MV-4-11 (cell line): ENCODE results near the gene PGA5.
"Not testable (repeated sequence)": the region's sequence is repeated elsewhere in the genome, so short reads cannot be mapped to it uniquely, and the experiment has no call there.

Experiments
- DNase-seq: peaks from one replicate; lab custom pipeline; 2025; lab: John Stamatoyannopoulos, UW

Gene PGA5

GRCh38 chr11:61226457-61227137 lies 14.4 kb upstream of the PGA5 start:
- not testable (repeated sequence) for DNase-seq

GRCh38 chr11:61229458-61229857 lies 11.5 kb upstream of the PGA5 start:
- DNase-seq: not testable (repeated sequence)

GRCh38 chr11:61231033-61231432 lies 9.9 kb upstream of the PGA5 start:
- not testable (repeated sequence) for DNase-seq

GRCh38 chr11:61231585-61231984 lies 9.4 kb upstream of the PGA5 start:
- not testable (repeated sequence) for DNase-seq

GRCh38 chr11:61232548-61233145 lies 8.3 kb upstream of the PGA5 start:
- DNase-seq: not testable (repeated sequence)

GRCh38 chr11:61237130-61237529 lies 3.8 kb upstream of the PGA5 start:
- DNase-seq: not testable (repeated sequence)

- DNase-seq: not testable (repeated sequence)
These were observed 687 bp upstream of the PGA5 start for GRCh38 chr11:61240288-61240687.

GRCh38 chr11:61241526-61241925 lies 551 bp downstream of the PGA5 start:
- not testable (repeated sequence) for DNase-seq

GRCh38 chr11:61245284-61245964 lies 4.4 kb downstream of the PGA5 start:
- DNase-seq: not testable (repeated sequence)

GRCh38 chr11:61248071-61248470 lies 7.1 kb downstream of the PGA5 start:
- DNase-seq: not testable (repeated sequence)

GRCh38 chr11:61249201-61249600 lies 8.2 kb downstream of the PGA5 start:
- not testable (repeated sequence) for DNase-seq

GRCh38 chr11:61250796-61251765 lies 10.1 kb downstream of the PGA5 start:
- not testable (repeated sequence) for DNase-seq

- DNase-seq: peak; percentile 25
These were observed 11.4 kb downstream of the PGA5 start for GRCh38 chr11:61252332-61252731.

- peak; percentile 42 for DNase-seq
These were observed 13.5 kb downstream of the PGA5 start for GRCh38 chr11:61254403-61255025.

- DNase-seq: peak; percentile 66
These were observed 15.9 kb downstream of the PGA5 start for GRCh38 chr11:61256710-61257482.

GRCh38 chr11:61258546-61258945 lies 17.6 kb downstream of the PGA5 start:
- no peak for DNase-seq

GRCh38 chr11:61259363-61259762 lies 18.4 kb downstream of the PGA5 start:
- DNase-seq: no peak

GRCh38 chr11:61264371-61264770 lies 23.4 kb downstream of the PGA5 start:
- no peak for DNase-seq

GRCh38 chr11:61264795-61265194 lies 23.8 kb downstream of the PGA5 start:
- no peak for DNase-seq

- DNase-seq: no peak
These were observed 24.4 kb downstream of the PGA5 start for GRCh38 chr11:61265357-61265756.

- DNase-seq: no peak
These were observed 25.6 kb downstream of the PGA5 start for GRCh38 chr11:61266602-61267001.
